Stimulated activated CD4-positive, alpha-beta T cell treated with anti-CD3 and anti-CD28 coated beads, Interleukin-2, amount 100 ng/mL, for 4 hours (primary cell): Measurements from ENCODE around the gene G6PC2.
"Not testable (repeated sequence)": the region's sequence is repeated elsewhere in the genome, so short reads cannot be mapped to it uniquely, and the experiment has no call there.

ENCODE experiments used
- DNase-seq: peaks from one replicate; pipeline ENCODE4 v3.0.0-alpha.2; 2020; ENCODE audit warnings: low read depth

Gene G6PC2

GRCh38 chr2:168904358-168904757, 3.3 kb downstream of the G6PC2 start:
- DNase-seq, result no peak

- no peak for DNase-seq
Observed at GRCh38 chr2:168907940-168908662, 7.0 kb downstream of the G6PC2 start.

GRCh38 chr2:168910330-168910729, 9.2 kb downstream of the G6PC2 start:
- DNase-seq, result no peak

GRCh38 chr2:168912466-168912865, 11.4 kb downstream of the G6PC2 start:
- no peak for DNase-seq

GRCh38 chr2:168912901-168913369, 11.8 kb downstream of the G6PC2 start:
- no peak for DNase-seq

GRCh38 chr2:168913495-168913894, 12.4 kb downstream of the G6PC2 start:
- no peak for DNase-seq

- DNase-seq, result no peak
Observed at GRCh38 chr2:168915441-168916330, 14.6 kb downstream of the G6PC2 start.

- no peak for DNase-seq
Observed at GRCh38 chr2:168916331-168916675, 15.2 kb downstream of the G6PC2 start.

- DNase-seq, result no peak
Observed at GRCh38 chr2:168920504-168921157, 19.5 kb downstream of the G6PC2 start.

- no peak for DNase-seq
Observed at GRCh38 chr2:168926621-168927386, 25.7 kb downstream of the G6PC2 start.

GRCh38 chr2:168928113-168928831, 27.2 kb downstream of the G6PC2 start:
- no peak for DNase-seq

- DNase-seq, result no peak
Observed at GRCh38 chr2:168929031-168929430, 27.9 kb downstream of the G6PC2 start.

- no peak for DNase-seq
Observed at GRCh38 chr2:168930242-168930641, 29.2 kb downstream of the G6PC2 start.

- not testable (repeated sequence) for DNase-seq
Observed at GRCh38 chr2:168932174-168932573, 31.1 kb downstream of the G6PC2 start.

GRCh38 chr2:168934826-168935225, 33.7 kb downstream of the G6PC2 start:
- DNase-seq, result no peak

- no peak for DNase-seq
Observed at GRCh38 chr2:168935810-168936581, 34.9 kb downstream of the G6PC2 start.

GRCh38 chr2:168939061-168939460, 38.0 kb downstream of the G6PC2 start:
- DNase-seq, result no peak

GRCh38 chr2:168939918-168940317, 38.8 kb downstream of the G6PC2 start:
- DNase-seq, result no peak

GRCh38 chr2:168941297-168941696, 40.2 kb downstream of the G6PC2 start:
- DNase-seq, result no peak

GRCh38 chr2:168944065-168944464, 43.0 kb downstream of the G6PC2 start:
- DNase-seq, result no peak
